Inflammatory macrophage treated with lipopolysaccharide for 1 hour (primary cell): ENCODE results near the gene TIMM23.
"Not testable (repeated sequence)": the region's sequence is repeated elsewhere in the genome, so short reads cannot be mapped to it uniquely, and the experiment has no call there.

Experiments used
- DNase-seq, 2 donors: peaks; one replicate each; pipeline ENCODE4 v3.0.0-alpha.2; 2020 to 2022

Gene TIMM23

DNA sequence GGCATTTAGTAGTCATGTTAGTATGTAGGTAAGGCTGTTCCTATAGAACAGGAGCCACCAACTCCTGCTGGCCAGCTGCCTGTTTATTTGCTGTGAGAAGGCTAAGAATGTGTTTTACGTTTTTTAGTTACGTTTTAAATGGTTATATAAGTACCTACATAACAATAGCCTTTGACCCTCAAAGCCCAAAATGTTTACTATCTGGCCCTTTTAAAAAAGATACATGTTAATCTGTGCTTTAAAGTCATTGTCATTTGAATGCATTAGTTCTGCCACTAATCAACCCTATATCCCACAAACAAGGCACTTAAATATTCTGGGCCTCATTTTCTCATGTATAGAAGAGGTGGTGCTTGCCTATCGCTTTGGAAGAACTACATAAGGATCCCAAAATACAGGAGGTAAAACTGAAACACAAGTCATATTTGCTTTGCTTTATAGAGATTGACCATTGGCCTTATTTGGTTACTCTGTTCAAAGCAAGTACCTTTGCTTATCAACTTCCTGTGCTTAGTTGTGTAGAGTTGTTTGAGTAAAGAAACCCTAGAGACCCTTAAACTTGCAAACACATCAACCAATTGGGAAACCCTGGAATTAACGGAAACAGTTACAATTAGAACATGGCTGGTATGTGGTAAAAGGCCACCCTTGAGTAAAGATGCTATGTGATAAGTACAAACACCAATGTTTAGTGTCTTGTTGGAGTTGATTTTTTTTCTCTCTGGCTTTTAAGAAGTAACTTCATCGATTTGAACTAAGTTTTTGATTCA lies 25.9 kb downstream of the TIMM23 start:
- no peak for DNase-seq

- DNase-seq: not testable (repeated sequence)
Measured at GRCh38 chr10:45999955-46000354, 27.7 kb downstream of the TIMM23 start.

GRCh38 chr10:46000538-46000937 lies 28.2 kb downstream of the TIMM23 start:
- no peak for DNase-seq

- no peak for DNase-seq
Measured at GRCh38 chr10:46001187-46001756, 29.0 kb downstream of the TIMM23 start.

- not testable (repeated sequence) for DNase-seq
Measured at GRCh38 chr10:46002189-46002687, 29.9 kb downstream of the TIMM23 start.

GRCh38 chr10:46002916-46003693 lies 30.8 kb downstream of the TIMM23 start:
- DNase-seq: no peak

GRCh38 chr10:46004963-46005362 lies 32.7 kb downstream of the TIMM23 start:
- DNase-seq: no peak

DNA sequence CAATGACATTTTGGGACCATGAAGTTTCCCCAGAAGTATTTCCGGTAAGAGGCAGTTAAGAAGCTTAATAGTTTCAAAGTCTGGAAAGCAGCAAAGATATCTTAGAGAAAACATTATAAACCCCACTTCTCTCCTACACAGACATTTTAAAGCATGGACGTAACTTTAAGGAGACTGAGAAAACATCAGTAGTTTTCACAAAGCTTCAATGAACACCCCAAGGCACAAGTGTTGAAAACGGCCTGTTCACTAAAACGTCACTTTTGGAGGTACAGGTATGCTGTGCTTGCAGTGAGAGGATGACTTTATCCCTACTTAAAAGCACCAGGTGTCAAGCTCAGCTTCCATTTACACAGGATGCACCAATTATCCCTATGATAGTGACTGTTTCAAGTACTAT lies 33.1 kb downstream of the TIMM23 start:
- DNase-seq: no peak

DNA sequence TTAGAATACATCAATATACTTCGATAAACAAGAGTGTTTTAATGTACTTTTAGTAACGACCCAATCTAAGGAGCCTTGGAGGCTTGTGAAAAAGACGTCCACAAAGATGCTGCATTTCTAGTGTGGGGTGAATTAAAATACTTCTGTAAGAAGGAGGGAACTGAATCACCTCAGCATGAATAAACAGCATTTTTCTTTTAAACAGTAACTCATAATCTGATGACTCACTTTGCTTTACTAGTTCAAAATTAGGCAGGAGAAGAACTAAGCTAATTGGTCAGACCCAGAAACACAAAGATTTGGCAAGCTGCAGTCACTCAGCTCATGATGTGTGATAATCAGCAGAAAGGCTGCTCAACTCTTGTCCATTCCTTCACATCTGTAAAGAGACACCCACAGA lies 33.9 kb downstream of the TIMM23 start:
- DNase-seq: no peak

GRCh38 chr10:46012746-46013145 lies 40.5 kb downstream of the TIMM23 start:
- DNase-seq: no peak

- DNase-seq: no peak
Measured at GRCh38 chr10:46014206-46014605, 41.9 kb downstream of the TIMM23 start.

GRCh38 chr10:46014683-46015405 lies 42.6 kb downstream of the TIMM23 start:
- DNase-seq: no peak

DNA sequence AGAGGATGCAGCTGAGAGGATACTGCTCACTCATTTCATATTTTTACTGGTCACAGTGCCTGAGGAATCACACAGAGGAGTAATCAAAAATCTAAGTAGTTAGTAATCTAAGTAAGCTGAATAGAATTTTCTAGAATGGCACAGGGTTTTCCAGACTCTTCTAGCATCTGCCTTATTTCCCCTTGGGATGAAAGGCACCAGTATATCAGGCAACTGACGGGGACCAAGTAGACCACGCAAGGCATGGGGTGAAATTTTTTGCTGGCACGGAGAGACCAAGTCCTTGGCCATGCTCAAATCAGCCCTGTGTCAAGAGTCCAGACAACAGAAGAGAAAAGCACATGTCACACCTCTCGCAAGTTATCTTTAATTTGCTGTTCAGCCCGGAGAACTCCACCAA lies 43.9 kb downstream of the TIMM23 start:
- DNase-seq: no peak

GRCh38 chr10:46016811-46017210 lies 44.5 kb downstream of the TIMM23 start:
- DNase-seq: no peak

DNA sequence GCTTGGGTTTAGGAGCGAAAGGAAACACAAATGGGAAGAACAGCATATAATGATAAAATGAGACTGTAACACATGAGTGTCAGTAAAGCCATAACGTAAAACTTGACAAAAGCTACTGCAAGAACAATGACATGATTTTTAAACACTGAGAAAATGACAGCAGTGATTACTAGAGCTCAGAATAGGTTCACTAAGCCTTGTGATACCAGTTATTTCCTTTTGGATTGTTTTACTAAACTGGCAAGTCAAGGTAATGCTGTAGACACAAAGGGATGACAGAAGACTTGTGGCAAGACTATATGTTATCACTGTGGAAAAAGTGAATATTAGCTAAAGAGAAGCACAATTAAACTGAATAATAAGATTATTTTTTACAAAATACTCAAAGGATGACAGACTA lies 45.4 kb downstream of the TIMM23 start:
- no peak for DNase-seq

DNA sequence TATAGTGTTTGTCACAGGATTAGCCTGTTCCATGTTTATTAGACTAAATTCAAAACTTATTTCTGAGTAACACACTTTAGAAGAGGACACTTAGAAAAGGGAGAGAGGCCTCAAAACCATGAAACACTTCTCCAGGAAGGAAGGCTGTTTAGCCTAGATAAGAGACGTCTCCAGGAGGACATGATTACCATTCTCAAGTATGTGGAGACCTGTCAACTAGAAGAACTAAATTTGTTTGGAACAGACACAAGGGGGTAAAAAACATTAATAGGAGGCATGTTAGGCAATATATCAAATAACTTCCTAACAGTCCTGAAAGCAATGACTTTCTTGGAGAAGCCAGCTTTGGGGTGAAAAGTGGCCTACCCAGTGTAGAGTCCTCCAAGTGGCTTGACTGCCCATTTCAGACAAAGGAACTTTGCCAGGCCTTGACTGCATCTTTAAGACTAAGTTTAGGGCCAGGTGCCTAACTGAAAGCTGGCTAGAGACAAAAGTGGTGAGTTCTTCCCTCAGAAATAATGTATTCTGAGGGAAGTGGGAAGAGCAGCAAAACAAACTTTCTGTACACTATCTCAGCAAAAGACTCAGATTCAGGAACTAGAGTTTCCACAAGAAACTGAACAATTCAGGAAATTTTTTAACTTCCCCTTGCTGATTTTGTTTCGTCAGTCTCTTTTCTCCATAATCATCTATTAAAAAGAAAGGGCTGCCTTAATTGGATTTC lies 46.3 kb downstream of the TIMM23 start:
- DNase-seq: peak; percentile 74 to 79

GRCh38 chr10:46019177-46019528 lies 46.9 kb downstream of the TIMM23 start:
- no peak for DNase-seq

GRCh38 chr10:46019569-46020343 lies 47.5 kb downstream of the TIMM23 start:
- peak; percentile 75 to 76 for DNase-seq

GRCh38 chr10:46020344-46020657 lies 48.0 kb downstream of the TIMM23 start:
- no peak for DNase-seq

- DNase-seq: peak; percentile 97
Measured at GRCh38 chr10:46022978-46023702, 50.9 kb downstream of the TIMM23 start.

GRCh38 chr10:46024948-46025347 lies 52.7 kb downstream of the TIMM23 start:
- DNase-seq: no peak
